DMS153 treated with DMSO at 0.1 percent for 48 hours (cell line): ENCODE data around the gene TCF7L2.
"Not testable (repeated sequence)": the region's sequence is repeated elsewhere in the genome, so short reads cannot be mapped to it uniquely, and the experiment has no call there.

Source experiments
- DNase-seq: peaks from one replicate; lab custom pipeline; 2025; ENCODE audit not compliant: unreplicated experiment; lab: John Stamatoyannopoulos, UW

The TCF7L2 gene

DNA sequence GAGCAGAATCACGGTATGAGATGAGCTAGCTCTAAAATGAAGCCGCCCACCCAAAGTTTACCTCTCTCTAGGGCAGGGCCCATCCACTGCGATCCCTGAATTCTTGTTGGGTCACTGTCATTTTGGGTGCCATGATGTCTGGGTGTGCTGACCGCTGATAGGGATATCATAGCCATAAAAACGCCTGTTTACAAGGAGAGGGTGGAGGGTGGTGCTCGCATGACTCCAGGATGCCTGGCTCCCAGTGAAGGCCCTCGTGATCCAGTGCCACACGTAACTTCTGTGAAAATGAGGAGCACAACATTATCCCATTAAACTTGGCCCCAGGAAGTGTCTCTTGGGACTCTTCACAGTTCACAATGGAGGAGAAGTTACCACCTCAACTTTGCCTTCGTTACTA is 139.5 kb downstream of the TCF7L2 start:
- no peak for DNase-seq

DNA sequence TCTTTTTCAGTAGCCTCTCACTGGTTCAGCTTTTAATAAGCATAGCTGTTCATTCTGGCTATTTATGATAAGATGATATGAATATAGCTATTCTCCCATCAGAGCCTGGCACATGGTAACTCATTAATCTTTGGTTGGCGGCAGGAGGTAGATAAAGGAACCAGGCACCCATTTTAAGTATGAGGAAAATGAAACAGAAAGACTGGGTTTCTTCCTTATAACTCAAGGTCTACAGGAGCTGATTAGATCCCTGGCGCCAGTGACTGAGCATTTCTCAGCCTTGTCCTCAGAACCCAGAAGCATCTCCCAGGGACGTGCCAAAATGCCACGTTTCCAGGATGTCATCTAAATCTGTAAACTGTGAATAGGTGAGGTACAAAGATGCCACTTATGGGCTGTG is 141.9 kb downstream of the TCF7L2 start:
- DNase-seq: no peak

DNA sequence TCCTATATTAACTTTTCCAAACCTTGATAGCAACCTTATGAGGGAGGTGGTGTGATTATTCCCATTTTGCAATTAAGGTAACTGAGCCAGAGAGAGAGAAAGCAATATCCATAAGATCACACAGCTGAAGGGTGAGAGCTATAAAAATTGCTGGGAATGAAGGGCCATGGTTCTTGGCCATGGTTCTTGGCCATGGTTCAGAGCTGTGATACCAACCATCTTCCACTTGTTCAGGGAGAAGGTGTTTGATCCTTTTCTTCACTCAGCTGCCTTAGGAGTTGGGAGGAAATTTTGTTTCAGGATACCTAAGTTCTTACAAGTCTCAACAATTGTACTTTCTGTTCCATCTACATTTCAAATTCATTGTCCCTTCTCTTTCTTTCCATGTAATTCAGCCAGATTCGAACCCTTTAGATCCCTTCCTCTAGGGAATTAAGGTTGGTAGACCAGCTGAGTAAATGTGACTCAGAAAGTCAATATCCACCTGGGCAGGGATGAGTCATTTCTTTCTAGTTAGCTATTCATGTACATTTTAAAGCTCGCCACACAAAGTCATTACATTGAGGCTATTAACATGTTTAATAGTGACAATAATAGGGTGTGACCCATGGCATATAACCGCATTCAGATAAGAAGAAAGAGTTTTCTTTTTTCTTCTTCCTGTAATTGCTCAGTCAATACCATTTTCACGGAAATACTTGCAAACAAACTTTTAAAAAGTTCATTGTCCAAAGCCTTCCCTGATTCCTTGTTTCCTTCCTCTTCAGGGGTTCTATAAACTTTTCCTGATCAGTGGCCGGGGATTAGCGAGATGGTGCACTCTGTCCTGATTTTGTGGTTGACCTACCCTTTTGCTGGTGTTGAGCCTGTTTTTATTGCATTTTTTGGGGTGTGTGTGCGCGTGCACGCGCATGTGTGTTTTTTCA is 143.4 kb downstream of the TCF7L2 start:
- peak; percentile 49 for DNase-seq

DNA sequence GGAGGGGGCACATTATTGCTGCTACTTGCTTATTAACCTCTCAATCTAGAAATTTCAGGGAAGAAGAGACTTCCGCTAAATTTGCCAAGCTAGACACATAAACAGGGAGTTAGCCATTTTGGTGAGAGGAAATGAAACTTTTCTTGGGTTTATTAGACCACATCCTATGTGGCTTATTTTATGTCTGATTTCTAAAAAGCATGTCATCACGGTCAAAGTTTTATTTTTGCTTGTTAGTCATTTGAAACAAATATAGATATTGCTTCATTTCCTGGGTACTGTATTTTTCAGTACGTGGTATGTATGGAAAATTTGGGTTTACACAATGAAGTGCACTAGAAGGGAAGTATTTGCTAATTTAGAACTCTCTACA is 144.1 kb downstream of the TCF7L2 start:
- no peak for DNase-seq

DNA sequence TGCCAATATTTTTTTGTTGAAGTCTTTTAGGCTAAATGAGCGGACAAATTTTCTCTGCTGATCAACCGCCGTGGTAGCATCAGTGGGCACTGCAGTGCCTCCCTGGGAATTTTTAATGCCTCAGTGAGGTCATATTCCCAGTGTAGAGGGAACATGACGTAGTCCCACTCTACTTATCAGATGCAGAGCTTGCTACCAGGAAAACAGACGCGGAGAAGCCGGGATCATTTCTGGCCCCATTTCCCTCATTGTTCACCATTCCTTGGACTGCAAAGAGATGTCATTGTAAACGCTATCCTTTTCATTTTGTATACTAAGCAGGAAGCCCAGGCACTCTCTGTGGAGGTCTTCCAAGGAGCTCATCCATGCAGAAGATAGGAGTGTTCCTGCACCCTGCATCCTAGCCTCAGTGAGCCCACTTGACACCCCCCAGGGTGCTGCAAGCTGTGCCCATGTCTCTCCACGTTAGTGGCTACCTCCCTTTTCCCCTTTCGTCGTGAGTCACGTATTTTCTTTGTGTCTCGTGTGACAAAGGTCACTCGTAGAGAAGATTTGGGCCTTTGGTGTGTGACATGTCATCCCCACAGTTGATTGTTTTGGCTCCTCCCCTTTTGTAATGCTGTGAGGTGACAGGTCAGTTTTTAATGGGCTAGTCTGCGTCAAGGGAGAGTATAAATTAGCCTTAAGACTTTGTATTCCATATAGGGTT is 145.5 kb downstream of the TCF7L2 start:
- no peak for DNase-seq

DNA sequence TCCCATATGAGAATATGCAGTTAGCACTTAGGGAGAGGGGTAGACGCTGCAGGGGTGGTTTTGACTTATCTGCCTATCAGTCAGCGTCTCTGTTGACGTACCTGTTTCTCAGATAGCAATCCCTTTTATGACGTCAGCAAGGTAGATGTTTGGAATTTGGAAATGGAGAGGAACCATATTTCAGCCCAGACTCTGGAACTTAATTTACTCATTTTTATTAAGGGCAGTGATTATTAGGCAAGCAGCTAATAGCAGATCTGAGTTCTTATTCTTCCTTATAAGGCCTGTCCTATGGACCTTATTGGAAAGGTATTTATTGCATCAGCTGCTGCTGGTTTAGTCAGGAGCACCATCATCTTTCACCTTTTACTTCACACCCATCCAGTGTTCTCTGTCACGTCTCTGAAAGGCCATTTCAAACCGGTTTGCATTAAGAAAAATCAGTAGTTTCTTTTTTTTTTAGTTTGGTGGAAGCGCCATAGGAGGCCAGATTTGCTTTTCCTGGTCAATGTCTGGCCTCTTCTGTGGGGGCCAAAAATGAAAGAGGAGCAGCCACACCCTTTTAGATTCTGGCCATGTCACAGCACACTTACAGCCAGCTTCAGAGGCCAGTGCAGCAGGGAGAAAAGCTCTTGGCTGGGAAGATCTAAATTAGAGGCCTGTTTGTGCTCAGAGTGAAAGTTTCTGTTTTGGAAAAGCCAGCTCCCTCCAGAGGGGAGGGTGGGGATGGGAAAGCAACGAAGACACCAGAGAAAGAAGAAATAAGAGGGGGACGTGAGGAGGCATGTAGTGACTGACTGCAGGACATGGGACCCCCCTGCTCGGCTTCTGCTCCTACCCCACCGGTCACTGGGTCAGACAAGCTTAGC is 146.3 kb downstream of the TCF7L2 start:
- DNase-seq: no peak

DNA sequence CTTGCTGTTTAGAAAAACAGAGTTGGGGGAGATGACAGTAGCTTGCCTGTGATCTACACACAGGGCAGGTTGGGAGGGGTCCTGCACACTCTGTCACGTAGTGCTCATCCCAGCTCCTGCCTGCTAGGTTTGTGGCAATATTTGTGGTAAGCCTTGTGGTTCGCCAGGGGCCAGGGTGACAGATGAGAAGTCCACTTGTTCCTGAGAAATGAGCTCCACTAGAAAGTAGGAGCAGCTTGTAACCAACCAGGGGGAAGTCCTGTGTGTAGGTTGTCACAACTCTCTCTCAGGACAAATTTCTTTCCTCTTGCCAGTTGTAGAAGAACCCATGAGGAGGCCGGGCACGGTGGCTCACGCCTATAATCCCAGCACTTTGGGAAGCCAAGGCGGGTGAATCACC is 147.0 kb downstream of the TCF7L2 start:
- no peak for DNase-seq

DNA sequence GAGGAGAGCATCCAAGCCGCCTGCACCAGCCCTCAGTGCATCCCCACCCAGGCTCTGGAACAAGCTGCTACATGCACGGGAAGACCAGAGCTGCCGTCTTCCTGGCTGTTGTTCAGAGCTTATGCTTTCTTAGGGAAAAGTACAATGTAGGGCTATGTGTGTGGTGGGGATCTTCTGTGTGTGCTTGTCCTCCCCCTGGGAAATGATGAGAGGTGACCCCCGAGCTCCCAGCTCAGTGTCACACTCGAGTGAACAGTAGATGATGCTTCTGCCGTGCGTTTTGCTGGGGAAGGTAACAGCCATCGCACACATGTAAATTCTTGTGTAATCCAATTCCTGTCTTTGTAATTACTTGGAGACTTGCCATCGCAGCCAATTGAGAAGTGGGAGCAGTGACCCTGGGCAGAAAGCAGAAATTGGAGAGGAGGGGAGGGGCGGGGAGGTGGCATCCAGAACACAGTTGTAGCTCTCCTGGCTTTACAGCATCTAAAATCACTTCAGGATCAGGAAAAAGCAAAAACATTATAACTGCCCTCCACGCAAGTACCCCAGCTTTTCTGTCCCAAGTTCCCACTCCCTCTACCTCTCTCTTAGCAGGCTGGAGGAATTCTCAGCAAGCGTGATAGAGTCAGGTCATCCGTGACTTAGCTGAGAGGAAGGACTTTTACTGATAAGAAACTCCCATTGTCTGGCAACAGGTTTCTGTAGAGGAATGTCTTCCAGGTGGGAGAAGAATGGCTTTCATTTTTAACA is 149.6 kb downstream of the TCF7L2 start:
- peak; percentile 47 for DNase-seq

DNA sequence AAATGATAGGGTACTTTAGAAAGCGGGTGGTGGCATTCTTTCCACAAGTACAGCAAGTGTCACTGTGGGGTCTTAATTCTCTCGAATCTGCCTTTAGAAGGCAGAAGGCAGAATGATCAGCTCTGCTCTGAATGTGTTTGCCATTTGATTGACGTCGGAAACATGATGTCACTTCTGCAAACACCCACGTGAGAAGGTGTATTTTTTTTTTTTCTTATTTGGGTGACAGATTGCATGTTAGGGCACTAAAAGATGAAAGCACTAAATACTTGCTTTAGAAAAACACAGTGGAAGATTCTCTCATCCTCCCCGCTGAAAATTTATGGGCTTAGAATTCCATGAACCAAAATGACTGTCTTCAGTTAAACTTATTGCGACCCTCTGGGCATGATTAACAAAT is 150.2 kb downstream of the TCF7L2 start:
- DNase-seq: no peak

DNA sequence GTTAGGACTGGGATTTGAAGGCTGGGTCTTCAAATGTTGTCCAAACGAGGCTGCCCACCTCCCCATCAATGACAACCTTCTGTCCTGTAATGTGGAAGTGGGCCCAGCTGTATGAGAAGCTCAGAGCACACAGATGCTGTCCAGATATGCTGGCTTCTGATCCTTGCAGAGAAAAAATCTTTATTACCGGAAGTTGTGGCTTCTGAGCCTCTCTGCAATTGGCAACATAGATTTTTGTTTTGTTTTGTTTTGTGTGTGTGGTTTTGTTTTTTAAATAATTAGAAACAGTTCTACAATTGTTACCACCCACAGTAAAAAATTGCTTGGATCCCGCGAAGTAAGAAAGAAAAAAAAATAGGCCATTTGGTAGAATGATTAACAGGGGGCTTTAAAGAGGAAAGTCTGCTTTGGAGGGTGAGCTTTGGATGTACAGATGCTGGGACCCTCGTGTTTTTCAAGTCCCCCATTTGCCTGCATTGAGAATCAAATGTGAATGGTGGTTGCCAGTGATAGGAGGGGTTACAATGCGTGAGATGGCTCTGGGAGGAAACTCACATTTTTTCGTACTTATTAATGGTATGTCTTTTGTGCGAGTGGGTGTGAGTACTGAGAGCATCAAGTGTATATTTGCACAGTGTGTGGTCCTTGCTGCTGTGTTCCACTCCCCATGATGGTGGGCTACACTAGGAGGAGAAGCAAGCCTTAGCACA is 153.2 kb downstream of the TCF7L2 start:
- no peak for DNase-seq

DNA sequence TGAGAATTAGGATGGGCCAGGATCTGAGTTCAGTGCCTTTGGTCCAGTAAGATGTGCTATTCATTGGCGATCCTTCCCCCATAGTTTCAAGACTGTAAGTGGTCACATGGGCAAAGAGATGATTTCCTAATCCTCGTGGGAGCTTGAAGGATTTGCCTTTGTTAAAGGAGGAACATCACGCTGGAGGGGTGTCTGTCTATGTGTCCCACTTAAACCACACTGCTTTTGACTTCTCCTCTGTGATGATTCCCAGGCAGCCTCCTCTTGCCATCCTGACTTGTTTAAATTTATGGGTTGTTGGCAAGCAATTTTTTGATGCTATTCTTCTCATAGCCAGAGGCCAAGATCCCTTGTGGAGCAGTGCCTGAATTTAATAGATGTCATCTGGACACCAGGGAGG is 154.0 kb downstream of the TCF7L2 start:
- no peak for DNase-seq

DNA sequence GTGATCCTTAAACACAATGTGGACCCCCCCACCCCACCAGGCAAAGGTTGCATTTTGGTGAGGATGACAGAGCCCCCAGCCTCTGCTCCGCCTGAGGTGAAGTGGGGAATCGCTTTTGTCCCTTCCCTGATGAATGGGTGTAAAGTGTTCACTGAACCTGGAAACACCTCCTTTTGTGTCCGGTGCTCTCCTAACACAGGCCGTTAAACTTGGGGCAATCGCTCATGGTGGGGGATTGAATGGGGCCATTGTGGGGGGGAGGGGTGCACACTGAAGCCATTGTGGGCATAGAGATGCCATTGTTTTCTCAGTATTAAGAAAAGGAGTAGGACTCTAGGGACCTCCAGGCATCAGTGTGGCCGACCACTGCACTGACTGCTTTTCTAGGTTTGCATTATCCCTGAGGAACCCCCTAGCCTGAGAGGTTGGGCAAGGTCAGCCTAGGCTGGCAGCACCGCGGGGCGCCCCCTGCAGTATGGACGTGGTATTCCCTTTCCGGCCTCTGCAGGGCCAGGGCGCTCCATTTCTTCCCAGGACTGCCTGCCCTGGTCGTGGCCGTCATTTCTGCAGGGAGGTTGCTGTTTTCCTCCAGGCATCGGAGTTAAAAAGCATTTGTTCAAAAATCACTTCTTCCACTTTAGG is 158.3 kb downstream of the TCF7L2 start:
- no peak for DNase-seq

DNA sequence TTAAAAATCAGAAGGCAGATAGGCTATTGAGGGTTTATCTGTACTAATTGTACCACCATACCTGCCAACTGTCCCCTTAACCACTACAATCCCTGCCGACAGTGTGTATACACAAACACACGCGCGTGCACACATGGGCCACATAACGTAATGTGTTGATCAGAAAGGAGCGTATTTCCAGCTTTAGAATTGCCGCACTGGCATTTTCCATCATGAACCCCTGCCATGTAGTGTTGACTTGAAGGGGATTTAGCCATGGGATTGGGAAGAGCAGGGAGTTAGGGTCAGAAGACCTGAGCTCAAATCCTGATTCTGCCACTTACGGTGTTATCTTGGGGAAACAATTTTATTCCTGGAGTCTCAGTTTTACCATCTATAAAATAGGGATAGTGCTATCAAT is 158.9 kb downstream of the TCF7L2 start:
- DNase-seq: no peak

DNA sequence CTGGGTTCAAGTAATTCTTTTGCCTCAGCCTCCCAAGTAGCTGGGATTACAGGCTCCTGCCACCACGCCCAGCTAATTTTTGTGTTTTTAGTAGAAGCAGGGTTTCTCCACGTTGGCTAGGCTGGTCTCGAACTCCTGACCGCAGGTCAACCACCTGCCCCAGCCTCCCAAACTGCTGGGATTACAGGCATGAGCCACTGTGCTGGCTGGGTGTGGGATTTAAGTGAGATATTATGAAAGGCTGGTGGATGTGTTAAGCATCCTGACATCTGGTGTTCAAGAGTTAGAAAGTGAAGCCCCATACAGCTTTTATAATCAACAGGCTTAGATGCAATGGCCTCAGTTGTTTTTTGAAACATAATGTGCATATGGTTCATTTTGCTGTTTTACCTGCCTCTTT is 159.4 kb downstream of the TCF7L2 start:
- DNase-seq: not testable (repeated sequence)

DNA sequence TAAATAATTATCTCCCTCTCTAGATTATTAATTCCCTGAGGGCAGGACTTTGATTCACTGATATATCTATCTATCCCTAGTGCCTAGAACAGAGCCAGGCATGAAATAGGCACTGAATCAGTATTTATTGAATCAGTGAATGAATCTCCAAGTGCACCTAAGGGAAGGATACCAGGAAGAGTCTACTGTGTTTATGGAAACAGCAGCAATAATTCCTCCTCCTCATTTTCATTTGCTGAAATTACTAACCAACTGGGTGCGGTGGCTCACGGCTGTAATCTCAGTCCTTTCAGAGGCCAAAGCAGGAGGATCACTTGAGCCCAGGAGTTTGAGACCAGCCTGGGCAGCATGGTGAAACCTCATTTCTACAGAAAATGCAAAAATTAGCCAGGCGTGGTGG is 161.2 kb downstream of the TCF7L2 start:
- no peak for DNase-seq

DNA sequence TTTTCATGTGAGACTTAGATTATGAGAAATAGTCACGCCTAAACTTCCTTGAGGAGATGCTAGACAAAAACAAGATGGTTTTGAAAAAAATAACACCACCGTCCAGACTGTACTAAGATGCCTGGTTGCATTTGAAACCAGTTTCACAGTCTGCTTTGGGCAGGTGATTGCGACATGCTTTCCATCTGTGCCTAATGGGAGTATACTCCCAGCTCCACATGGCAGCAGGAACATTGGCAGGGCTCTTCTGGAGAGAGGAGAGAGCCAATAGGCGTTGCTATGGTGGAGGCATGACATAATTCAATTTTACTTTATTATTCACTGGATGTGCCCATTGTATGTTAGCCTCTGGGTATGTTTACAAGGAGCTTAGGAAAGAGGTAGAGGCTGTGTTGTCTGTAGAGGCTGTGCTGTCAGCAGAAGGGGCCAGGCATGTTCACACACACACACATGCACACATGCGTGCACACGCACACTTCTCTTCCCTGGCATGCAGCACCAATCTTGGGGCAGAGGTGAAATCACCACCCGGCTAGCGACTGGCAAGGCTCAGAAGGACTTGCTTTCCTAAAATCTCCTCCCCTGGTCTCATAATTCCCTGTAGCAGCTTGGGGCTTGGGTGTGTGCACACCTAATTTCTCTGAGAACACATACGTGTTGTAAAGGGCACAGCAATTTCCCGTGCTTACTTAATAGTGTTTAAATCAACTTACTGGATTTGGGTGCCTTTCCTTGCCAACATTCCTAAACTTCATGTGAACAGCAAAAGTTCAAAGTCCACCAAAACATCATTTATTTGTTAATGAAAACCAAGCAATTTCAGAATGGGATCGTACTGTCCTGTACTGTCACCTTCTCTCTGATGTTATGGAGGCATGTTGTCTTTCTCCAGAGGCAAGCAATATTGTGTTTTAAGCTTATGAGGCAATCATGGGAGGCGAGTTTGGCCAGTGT is 162.1 kb downstream of the TCF7L2 start:
- DNase-seq: no peak

DNA sequence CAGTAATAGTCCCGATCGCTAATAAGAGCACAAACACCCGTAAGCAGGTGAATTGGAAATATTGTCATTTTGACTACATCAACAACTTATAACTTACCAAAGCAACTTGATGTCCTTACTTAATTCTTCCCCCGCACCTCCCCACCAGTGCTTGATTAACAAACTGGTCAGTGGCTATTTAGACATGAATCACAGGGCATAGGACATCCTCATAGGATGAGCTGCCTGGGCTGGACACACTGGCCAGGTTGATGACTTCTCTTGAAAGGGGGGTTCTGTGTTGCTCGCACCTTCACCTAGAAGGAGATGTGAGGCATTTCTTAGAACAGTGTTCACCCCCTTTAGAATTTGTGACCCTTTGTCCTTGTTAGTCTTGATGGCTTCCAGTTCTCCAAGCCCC is 163.2 kb downstream of the TCF7L2 start:
- DNase-seq: no peak

DNA sequence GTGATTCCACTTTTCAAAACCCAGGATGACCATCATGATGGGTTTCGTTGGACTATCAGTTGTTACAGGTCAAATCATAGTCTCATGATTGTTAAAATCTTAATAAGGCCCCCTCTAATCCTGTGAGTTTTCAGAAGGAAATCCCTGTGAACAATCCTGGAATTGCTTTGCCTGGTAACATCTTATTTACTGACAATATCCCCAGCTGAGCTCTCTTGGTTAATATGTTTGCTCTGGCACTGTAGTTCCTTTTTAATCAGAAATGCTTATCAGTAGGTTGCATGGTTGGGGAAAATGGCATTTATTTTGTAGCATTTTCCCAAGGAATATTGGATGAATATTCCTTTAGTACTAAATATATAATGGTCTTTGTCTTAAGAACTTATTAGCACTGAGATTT is 163.9 kb downstream of the TCF7L2 start:
- no peak for DNase-seq

DNA sequence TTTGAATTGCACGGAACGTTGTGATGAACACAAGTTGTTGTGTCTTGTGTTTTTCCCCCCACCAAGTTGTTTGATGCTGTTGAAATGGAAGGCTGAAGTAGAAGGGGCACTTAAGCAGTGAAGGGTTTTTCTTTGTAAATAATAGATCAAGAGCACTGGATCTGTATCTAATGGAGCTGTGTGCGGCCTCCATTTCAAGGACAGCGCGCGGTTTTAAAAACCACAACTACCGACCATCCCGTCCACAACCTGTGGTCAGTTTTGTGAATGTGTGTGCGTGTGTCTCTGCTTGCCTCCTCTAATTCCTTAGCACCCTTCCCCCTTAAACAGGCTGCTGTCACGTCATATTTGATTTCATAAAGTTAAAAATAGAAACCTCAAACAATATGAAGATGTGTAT is 165.5 kb downstream of the TCF7L2 start:
- DNase-seq: no peak
